ENCODE measurements around the gene TMOD4.
A peak's percentile ranks its signal among the peaks of the same experiment; 100 is the strongest.

Gene TMOD4

GRCh38 chr1:151142411-151143056, 33.2 kb downstream of the TMOD4 start:
- DNase-seq: no peak

- no peak for DNase-seq
Observed at GRCh38 chr1:151137789-151138188, 38.0 kb downstream of the TMOD4 start.

DNA sequence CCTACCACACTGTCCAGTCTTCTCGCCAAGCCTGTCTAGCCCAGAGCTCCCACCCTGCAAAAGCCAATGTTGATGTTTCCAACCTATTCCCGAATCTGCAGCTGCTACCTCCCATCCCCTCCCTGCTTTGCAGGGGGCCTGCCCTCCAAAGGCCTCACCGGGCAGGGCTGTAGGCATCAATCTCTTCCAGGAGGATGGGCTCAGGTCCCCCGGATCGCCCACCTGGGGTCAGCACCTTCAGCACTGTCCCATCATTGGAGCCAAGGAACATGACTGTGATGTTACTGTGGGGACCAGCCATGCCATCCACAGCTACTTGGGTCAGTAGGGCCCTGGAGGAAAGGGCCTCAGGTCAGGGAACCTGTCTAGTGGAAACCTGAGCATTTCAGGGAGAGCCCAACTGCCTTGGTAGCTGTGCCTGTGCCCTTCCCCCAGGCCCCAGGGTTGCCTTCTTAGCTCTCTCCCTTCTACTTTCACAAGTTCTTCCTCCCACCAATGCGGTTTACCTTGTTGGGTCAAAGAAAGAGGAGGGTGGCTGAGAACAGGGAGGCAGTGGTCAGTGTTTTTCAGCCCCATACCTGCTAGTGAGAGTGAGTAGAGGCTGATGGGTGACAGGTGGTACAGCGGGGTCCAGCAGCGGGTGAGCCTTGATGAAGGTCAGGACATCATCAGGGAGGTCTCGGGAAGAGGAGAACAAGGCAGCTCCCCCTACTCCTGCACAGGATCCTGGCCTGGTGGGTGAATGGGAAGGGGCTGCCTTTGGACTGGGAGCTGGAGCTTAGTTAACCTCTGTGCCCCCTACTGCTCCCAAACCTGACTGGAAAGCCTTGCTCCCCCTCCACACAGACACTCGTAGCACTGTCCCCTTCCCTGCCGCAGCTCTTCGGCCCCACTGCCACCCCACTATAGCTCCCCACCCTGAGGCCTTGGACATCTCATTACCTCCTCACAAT, 40.1 kb downstream of the TMOD4 start:
- DNase-seq: no peak

GRCh38 chr1:151134991-151135390, 40.8 kb downstream of the TMOD4 start:
- DNase-seq: no peak

GRCh38 chr1:151134396-151134795, 41.4 kb downstream of the TMOD4 start:
- no peak for DNase-seq

- DNase-seq: no peak
Observed at GRCh38 chr1:151133018-151133806, 42.6 kb downstream of the TMOD4 start.

GRCh38 chr1:151132335-151133017, 43.3 kb downstream of the TMOD4 start:
- no peak for DNase-seq

- no peak for DNase-seq
Observed at GRCh38 chr1:151131701-151132334, 44.0 kb downstream of the TMOD4 start.

DNA sequence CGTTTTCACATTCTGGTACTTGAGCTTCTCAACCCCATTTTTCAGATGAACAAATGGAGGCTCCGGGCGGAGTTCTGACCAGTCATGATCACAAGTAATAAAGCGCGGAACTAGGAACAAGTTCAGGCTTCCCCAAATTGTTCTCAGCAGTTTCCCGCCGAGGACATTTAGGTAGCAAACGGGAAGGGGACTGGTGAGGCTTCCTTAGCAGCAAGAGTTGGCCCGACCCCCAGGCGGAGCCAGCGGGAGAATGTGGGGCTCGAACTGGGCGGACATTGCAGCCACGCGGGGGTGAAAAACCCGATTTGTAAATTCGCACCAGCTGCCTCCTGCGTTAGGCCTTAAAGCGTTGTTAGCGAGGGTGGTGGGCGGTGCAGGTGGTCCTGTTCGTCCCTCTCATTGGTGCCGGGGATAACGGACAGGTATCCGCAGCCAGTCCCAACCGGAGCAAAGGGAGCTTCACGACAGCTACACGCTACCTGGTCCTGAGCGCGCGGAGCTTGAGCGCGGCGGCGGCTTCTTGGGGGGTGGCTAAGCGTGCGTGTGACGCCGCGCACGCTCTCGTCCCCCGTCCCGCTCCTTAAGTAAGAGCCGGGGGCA, 44.7 kb downstream of the TMOD4 start:
- DNase-seq: peak; percentile 38 to 80 (median 61)

GRCh38 chr1:151128800-151129199, 47.0 kb downstream of the TMOD4 start:
- no peak for DNase-seq

GRCh38 chr1:151124763-151125403, 50.9 kb downstream of the TMOD4 start:
- DNase-seq: no peak
